Measurements from ENCODE around the gene CDON. TPM values are rescaled to one million over a fixed set of nuclear protein-coding genes. Genes with fewer than 3 reads are reported as not detected.
A peak's percentile ranks its signal among the peaks of the same experiment; 100 is the strongest.

The CDON gene
- total RNA-seq (2021; fragmentation: NEBNext Ultra II Directional; extraction: Animal tissue kit (Norgen Biotek cat#: 25700)) = 1 to 10 TPM; 1.3 to 2.0 (median 1.9) TPM
- long read RNA-seq = 0 reads

- H3K4me1 Mint-ChIP-seq (ENCODE audit: low read depth) = peaks cover 6% of the 10 kb centered on the region
These were observed at the start of gene CDON for GRCh38 chr11:126062679-126063506. Gene CDON (minus strand): TSS chr11:126062866. CDS start chr11:126023476, 39,390 bp downstream.

GRCh38 chr11:126111458-126112116, 48.9 kb upstream of the CDON start:
- Mint-ChIP-seq H3K27me3 (ENCODE audit: insufficient read depth) (peaks cover 20% of the 10 kb centered on the region), H3K4me1 (ENCODE audit: low read depth) (peaks cover 32% of the 10 kb centered on the region), H3K4me3 (no peak overlapping the region), H3K9me3 (no peaks in the 10 kb centered on the region), H3K27ac (no peak overlapping the region), H3K36me3 (ENCODE audit: low read depth) (no peaks in the 10 kb centered on the region)
- no peak for TF ChIP-seq CTCF (IDR thresholded peaks at IDR 0.05)
- no peak for DNase-seq

More at GRCh38 chr11:126062679-126063506, at the start of gene CDON:
- Mint-ChIP-seq H3K4me3 (peak within 1 kb of the TSS; percentile 87), H3K36me3 (ENCODE audit: low read depth) (no peaks in the 10 kb centered on the region), H3K9me3 (no peaks in the 10 kb centered on the region), H3K27ac (peak within 1 kb of the TSS; percentile 97), H3K27me3 (ENCODE audit: insufficient read depth) (peaks cover 27% of the 10 kb centered on the region)
- DNase-seq = peak; percentile 78
- TF ChIP-seq CTCF (IDR thresholded peaks at IDR 0.05) = peak; percentile 50

GRCh38 chr11:126109941-126110731, 47.5 kb upstream of the CDON start:
- TF ChIP-seq CTCF (IDR thresholded peaks at IDR 0.05) = no peak
- Mint-ChIP-seq H3K4me1 (ENCODE audit: low read depth) (peaks cover 23% of the 10 kb centered on the region), H3K4me3 (no peak overlapping the region), H3K9me3 (no peaks in the 10 kb centered on the region), H3K27ac (no peak overlapping the region), H3K36me3 (ENCODE audit: low read depth) (no peaks in the 10 kb centered on the region), H3K27me3 (ENCODE audit: insufficient read depth) (peaks cover 23% of the 10 kb centered on the region)
- DNase-seq = peak; percentile 29

GRCh38 chr11:126106594-126107328, 44.1 kb upstream of the CDON start:
- peaks cover 15% of the 10 kb centered on the region for H3K4me1 Mint-ChIP-seq (ENCODE audit: low read depth)
- no peaks in the 10 kb centered on the region for H3K9me3 Mint-ChIP-seq
- DNase-seq = no peak
- no peak overlapping the region for H3K4me3 Mint-ChIP-seq
- TF ChIP-seq CTCF (IDR thresholded peaks at IDR 0.05) = no peak
- H3K27ac Mint-ChIP-seq = no peak overlapping the region
- H3K36me3 Mint-ChIP-seq (ENCODE audit: low read depth) = no peaks in the 10 kb centered on the region
- peaks cover 28% of the 10 kb centered on the region for H3K27me3 Mint-ChIP-seq (ENCODE audit: insufficient read depth)

GRCh38 chr11:126105748-126106080, 43.0 kb upstream of the CDON start:
- Mint-ChIP-seq H3K4me3 (no peak overlapping the region), H3K4me1 (ENCODE audit: low read depth) (peaks cover 13% of the 10 kb centered on the region), H3K36me3 (ENCODE audit: low read depth) (no peaks in the 10 kb centered on the region), H3K9me3 (no peaks in the 10 kb centered on the region), H3K27ac (no peak overlapping the region), H3K27me3 (ENCODE audit: insufficient read depth) (peaks cover 28% of the 10 kb centered on the region)
- no peak for DNase-seq
- no peak for TF ChIP-seq CTCF (IDR thresholded peaks at IDR 0.05)

Data from HFFc6 (cell line).